ENCODE data around the gene ABCB8.

DNA sequence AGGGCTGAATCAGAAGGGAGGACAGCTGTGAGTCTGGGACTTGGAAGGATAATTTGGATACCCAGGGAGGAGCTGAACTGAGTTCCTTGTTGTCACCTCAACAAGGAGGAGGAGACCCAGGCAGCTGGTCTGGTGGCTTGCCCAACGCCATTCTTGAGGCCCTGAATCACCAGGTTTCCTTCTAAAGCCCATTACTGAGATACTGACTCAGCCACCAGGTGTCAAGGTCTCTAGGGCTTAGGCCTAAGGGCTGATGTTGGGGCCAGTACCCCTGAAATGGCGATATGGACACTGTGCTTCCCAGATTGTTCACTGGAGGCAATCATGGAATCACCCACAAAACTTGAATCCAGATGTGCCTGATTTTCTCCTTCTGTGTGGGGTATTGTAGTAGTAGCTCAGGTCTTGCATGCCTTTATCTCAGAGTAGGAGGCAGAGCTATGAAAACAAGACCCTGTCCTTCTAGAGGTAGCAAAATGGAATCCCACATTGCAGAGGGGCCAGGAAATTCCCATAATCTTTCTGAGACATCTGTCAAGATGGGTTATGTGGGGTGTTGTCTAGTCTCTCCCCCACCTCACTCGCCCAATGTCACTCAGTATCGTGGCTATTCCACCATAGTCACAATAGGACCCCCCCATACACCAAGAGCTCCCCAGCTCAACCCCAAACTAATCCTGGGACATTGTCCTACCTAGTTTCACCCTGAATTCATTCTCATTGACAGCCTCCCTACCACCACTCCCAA lies 2.2 kb upstream of the ABCB8 start:
- TF ChIP-seq, protein P1, sequence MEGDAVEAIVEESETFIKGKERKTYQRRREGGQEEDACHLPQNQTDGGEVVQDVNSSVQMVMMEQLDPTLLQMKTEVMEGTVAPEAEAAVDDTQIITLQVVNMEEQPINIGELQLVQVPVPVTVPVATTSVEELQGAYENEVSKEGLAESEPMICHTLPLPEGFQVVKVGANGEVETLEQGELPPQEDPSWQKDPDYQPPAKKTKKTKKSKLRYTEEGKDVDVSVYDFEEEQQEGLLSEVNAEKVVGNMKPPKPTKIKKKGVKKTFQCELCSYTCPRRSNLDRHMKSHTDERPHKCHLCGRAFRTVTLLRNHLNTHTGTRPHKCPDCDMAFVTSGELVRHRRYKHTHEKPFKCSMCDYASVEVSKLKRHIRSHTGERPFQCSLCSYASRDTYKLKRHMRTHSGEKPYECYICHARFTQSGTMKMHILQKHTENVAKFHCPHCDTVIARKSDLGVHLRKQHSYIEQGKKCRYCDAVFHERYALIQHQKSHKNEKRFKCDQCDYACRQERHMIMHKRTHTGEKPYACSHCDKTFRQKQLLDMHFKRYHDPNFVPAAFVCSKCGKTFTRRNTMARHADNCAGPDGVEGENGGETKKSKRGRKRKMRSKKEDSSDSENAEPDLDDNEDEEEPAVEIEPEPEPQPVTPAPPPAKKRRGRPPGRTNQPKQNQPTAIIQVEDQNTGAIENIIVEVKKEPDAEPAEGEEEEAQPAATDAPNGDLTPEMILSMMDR (IDR thresholded peaks at IDR 0.05) = no peak
- no peak for TF ChIP-seq POLR2A (IDR thresholded peaks at IDR 0.05)

Data from heart left ventricle (tissue), 13 donors.